ENCODE measurements around the gene EXOC6B.
"Not testable (repeated sequence)": the region's sequence is repeated elsewhere in the genome, so short reads cannot be mapped to it uniquely, and the experiment has no call there.

EXOC6B gene

GRCh38 chr2:72554381-72554780, 271.5 kb downstream of the EXOC6B start:
- no peak for TF ChIP-seq ZFX (IDR thresholded peaks at IDR 0.05; ENCODE audit: borderline replicate concordance)
- TF ChIP-seq CTCF (IDR thresholded peaks at IDR 0.05): no peak
- no peak overlapping the region for H3K27ac ChIP-seq

- no peak overlapping the region for H3K27ac ChIP-seq
- no peak for TF ChIP-seq ZFX (IDR thresholded peaks at IDR 0.05; ENCODE audit: borderline replicate concordance)
- no peak for TF ChIP-seq CTCF (IDR thresholded peaks at IDR 0.05)
Measured at GRCh38 chr2:72548081-72548764, 277.6 kb downstream of the EXOC6B start.

GRCh38 chr2:72545790-72546189, 280.0 kb downstream of the EXOC6B start:
- no peak for TF ChIP-seq CTCF (IDR thresholded peaks at IDR 0.05)
- no peak for TF ChIP-seq ZFX (IDR thresholded peaks at IDR 0.05; ENCODE audit: borderline replicate concordance)
- no peak overlapping the region for H3K27ac ChIP-seq

- TF ChIP-seq ZFX (IDR thresholded peaks at IDR 0.05; ENCODE audit: borderline replicate concordance) (no peak), CTCF (IDR thresholded peaks at IDR 0.05) (no peak)
- no peak overlapping the region for H3K27ac ChIP-seq
Measured at GRCh38 chr2:72544554-72544953, 281.3 kb downstream of the EXOC6B start.

GRCh38 chr2:72543497-72544216, 282.2 kb downstream of the EXOC6B start:
- no peak overlapping the region for H3K27ac ChIP-seq
- TF ChIP-seq ZFX (IDR thresholded peaks at IDR 0.05; ENCODE audit: borderline replicate concordance) (no peak), CTCF (IDR thresholded peaks at IDR 0.05) (no peak)

- no peak overlapping the region for H3K27ac ChIP-seq
- TF ChIP-seq CTCF (IDR thresholded peaks at IDR 0.05) (no peak), ZFX (IDR thresholded peaks at IDR 0.05; ENCODE audit: borderline replicate concordance) (no peak)
Measured at GRCh38 chr2:72539071-72539552, 286.7 kb downstream of the EXOC6B start.

- H3K27ac ChIP-seq: no peak overlapping the region
Measured at GRCh38 chr2:72538486-72538885, 287.3 kb downstream of the EXOC6B start.

GRCh38 chr2:72535586-72535985, 290.2 kb downstream of the EXOC6B start:
- H3K27ac ChIP-seq: not testable (repeated sequence)

More at GRCh38 chr2:72538486-72538885, 287.3 kb downstream of the EXOC6B start:
- TF ChIP-seq CTCF (IDR thresholded peaks at IDR 0.05) (no peak), ZFX (IDR thresholded peaks at IDR 0.05; ENCODE audit: borderline replicate concordance) (no peak)
